Left ventricle myocardium inferior (tissue), 1 donor: ENCODE results near the gene GPS1. TPM values are rescaled to one million over a fixed set of nuclear protein-coding genes. Genes with fewer than 3 reads are reported as not detected.
A peak's percentile ranks its signal among the peaks of the same experiment; 100 is the strongest.
"Not testable (repeated sequence)": the region's sequence is repeated elsewhere in the genome, so short reads cannot be mapped to it uniquely, and the experiment has no call there.

Experiments
- DNase-seq: peaks from one replicate; pipeline ENCODE4 v3.0.0-alpha.2; 2020
- H3K27ac ChIP-seq: fragments of 200-600 bp; replicated peaks from 2 replicates; pipeline ENCODE4 v1.8.0; 2021
- H3K27me3 ChIP-seq: fragments of 200-600 bp; 2 replicates; pipeline ENCODE4 v1.8.0; 2021; ENCODE audit warnings: low read depth
- H3K36me3 ChIP-seq: fragments of 200-600 bp; 2 replicates; pipeline ENCODE4 v1.8.0; 2021
- H3K4me1 ChIP-seq: fragments of 200-600 bp; 2 replicates; pipeline ENCODE4 v1.8.0; 2021
- H3K4me3 ChIP-seq: fragments of 200-600 bp; 2 replicates; pipeline ENCODE4 v1.8.0; 2021; ENCODE audit warnings: mild to moderate bottlenecking, moderate library complexity
- H3K9me3 ChIP-seq: fragments of 200-600 bp; replicated peaks from 2 replicates; pipeline ENCODE4 v1.8.0; 2021
- CTCF ChIP-seq: fragments of 200-600 bp; IDR thresholded peaks from 2 replicates; pipeline ENCODE4 v1.8.0; 2021; ENCODE audit warnings: antibody characterized with exemption, mild to moderate bottlenecking, borderline replicate concordance
- intact Hi-C: fragments of 100-400 bp; cut with micrococcal nuclease; formaldehyde crosslinking; loops from one replicate; pipeline ENCODE4 v1.11.0; 2022
- total RNA-seq: library from RNA; stranded (reverse); fragmentation: NEBNext Ultra II Directional; extraction: Animal tissue kit (Norgen Biotek cat#: 25700); gene quantifications from one replicate; pipeline ENCODE4 v1.2.1, GENCODE V29; 2021
- donor health status: DM: no; HTN: yes; CAD: no; lungs with severe emphysema.

The GPS1 gene
- total RNA-seq, 1 donor from 2014 or later, result 85.9 TPM

- H3K27ac ChIP-seq, result peak overlapping the region; percentile 96
- no peaks in the 10 kb centered on the region for H3K9me3 ChIP-seq
- peaks cover 28% of the 10 kb centered on the region for H3K4me1 ChIP-seq
- intact Hi-C loops, result no loop called here
- DNase-seq, result no peak
- H3K27me3 ChIP-seq, result peaks cover 9% of the 10 kb centered on the region
- no peaks in the 10 kb centered on the region for H3K36me3 ChIP-seq
- no peak for TF ChIP-seq CTCF
- peak overlapping the region; percentile 83 for H3K4me3 ChIP-seq
These were observed 15.0 kb upstream of the GPS1 start for GRCh38 chr17:82036634-82037091.

- intact Hi-C loops, result no loop called here
- peak; percentile 87 for TF ChIP-seq CTCF
These were observed 14.4 kb upstream of the GPS1 start, which contains the start of gene DCXR for GRCh38 chr17:82037092-82037888. Gene DCXR, minus strand, starts transcription at chr17:82037697. Its CDS starts 15 bp downstream, at chr17:82037682.

GRCh38 chr17:82037889-82038195 is 13.9 kb upstream of the GPS1 start:
- TF ChIP-seq CTCF, result no peak
- intact Hi-C loops, result no loop called here
- no peak for DNase-seq

More at GRCh38 chr17:82037092-82037888, 14.4 kb upstream of the GPS1 start, which contains the start of gene DCXR:
- H3K9me3 ChIP-seq, result no peaks in the 10 kb centered on the region
- no peaks in the 10 kb centered on the region for H3K36me3 ChIP-seq
- H3K4me3 ChIP-seq, result peak within 1 kb of the TSS; percentile 83
- H3K4me1 ChIP-seq, result peaks cover 23% of the 10 kb centered on the region
- peak within 1 kb of the TSS; percentile 96 for H3K27ac ChIP-seq
- DNase-seq, result peak; percentile 99
- H3K27me3 ChIP-seq, result peaks cover 4% of the 10 kb centered on the region

GRCh38 chr17:82038796-82039409 is 12.8 kb upstream of the GPS1 start:
- H3K9me3 ChIP-seq, intact Hi-C loops, H3K36me3 ChIP-seq, H3K27me3 ChIP-seq, H3K4me3 ChIP-seq, H3K27ac ChIP-seq, DNase-seq: not testable (repeated sequence)
- H3K4me1 ChIP-seq, result peaks cover 22% of the 10 kb centered on the region

More at GRCh38 chr17:82037889-82038195, 13.9 kb upstream of the GPS1 start:
- H3K9me3 ChIP-seq, result no peaks in the 10 kb centered on the region
- peaks cover 22% of the 10 kb centered on the region for H3K4me1 ChIP-seq
- H3K4me3 ChIP-seq, result peak overlapping the region; percentile 83
- H3K27me3 ChIP-seq, result no peaks in the 10 kb centered on the region
- H3K36me3 ChIP-seq, result no peaks in the 10 kb centered on the region
- peak overlapping the region; percentile 96 for H3K27ac ChIP-seq

GRCh38 chr17:82039695-82040299 is 11.9 kb upstream of the GPS1 start:
- TF ChIP-seq CTCF, result no peak
- intact Hi-C loops, result no loop called here
- H3K27me3 ChIP-seq, result no peaks in the 10 kb centered on the region
- H3K27ac ChIP-seq, result no peak overlapping the region
- DNase-seq, result no peak
- peaks cover 22% of the 10 kb centered on the region for H3K4me1 ChIP-seq
- H3K4me3 ChIP-seq, result no peak overlapping the region
- H3K36me3 ChIP-seq, result no peaks in the 10 kb centered on the region
- no peaks in the 10 kb centered on the region for H3K9me3 ChIP-seq
